ENCODE results near the gene CCDC83. TPM values are rescaled to one million over a fixed set of nuclear protein-coding genes. Genes with fewer than 3 reads are reported as not detected.

Gene CCDC83
- not detected for total RNA-seq

DNA sequence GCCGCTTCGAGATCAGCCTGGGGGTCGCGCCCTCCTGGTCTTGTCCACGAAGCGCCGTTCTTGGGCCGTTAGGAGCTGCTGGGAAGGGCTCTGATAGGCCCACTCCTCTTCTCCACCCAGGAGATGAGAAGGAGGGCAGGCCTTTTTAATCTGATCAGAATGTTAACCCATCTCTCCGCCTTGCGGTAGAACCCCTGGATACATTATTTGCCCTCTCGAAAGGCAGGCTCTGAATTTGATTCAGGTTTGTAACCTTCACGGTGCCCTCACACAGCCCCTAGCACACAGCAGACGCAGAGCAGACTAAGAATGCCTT lies at the start of gene CCDC83:
CCDC83 (plus strand) TSS at position 43 of the 316 bp plus-strand sequence. CDS start 9,741 bp downstream, outside the sequence.
- DNase-seq, result no peak

DNA sequence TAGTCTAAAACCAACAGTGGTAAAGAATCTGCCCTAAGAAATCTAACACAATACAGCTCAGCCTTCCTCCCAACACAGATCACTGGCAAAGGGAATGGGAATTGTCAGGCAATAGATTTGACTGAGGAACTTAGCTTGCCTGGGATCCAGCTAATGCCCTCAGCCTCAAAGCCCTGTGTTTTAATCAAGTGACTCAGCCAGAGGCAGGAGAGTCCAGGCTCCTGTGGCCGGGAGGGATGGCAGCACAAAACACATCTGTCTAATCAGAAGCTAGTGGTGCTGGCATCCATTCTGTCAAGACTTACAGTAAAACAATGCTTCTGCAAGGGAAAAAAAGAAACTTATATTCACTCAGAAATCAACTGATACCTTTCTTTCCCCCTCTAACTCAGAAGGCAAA lies 49.8 kb upstream of the CCDC83 start:
- DNase-seq, result no peak

DNA sequence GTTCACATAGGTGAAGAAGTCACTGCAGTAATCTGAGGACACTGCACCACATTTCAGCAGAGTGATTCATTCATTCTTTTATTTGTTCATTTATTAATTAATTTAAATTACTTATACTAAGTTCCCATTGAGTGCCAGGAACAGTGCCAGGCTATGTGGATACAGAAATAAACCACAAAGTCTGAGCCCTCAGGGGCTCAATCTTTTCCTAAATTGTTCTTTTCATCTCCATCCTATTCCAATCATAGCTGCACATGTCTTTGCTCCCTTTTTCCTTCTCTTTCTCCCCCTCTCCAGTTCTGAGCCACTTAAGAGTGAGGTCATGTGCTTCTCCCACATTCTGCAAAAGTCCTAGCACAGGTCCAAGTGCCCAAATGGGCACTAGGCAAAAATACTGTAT lies 49.2 kb upstream of the CCDC83 start:
- DNase-seq, result no peak

DNA sequence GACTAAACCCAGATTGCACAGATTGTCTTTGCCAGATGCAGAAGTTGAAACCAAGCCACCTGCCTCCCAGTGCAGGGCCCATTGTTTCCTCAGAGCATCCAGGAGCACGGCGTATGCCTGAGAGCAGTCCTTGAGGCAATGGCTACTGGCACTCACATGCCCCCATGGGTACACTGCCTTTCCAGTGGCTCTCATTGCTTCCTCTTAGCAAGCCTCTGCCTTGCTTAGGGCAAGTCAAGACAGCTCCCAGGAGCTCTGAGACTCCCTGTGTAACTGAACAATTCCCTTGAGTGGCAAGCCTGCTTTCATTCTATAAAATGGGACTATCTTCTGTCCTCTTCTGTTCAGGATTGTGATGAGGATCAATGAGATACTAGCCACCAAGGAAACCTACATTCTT lies 48.3 kb upstream of the CCDC83 start:
- DNase-seq, result no peak

DNA sequence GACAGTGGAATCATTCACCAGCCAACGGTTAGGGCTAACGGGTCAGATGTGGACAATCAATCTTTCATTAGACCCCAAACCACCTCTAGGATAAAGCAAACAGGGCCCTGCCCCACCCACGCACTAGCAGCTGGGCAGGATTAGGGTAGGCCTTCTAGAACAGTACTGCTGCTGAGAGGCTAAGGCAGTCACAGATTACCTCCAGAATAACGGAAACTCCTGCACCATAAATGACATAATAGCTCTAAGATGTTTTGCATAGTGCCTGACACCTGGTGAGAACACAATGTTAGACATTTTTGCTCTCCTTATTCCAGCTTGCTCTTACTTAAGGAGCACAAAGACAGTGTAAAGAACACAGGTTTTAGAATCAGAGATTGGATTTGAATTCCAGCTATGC lies 46.0 kb upstream of the CCDC83 start:
- DNase-seq, result no peak

DNA sequence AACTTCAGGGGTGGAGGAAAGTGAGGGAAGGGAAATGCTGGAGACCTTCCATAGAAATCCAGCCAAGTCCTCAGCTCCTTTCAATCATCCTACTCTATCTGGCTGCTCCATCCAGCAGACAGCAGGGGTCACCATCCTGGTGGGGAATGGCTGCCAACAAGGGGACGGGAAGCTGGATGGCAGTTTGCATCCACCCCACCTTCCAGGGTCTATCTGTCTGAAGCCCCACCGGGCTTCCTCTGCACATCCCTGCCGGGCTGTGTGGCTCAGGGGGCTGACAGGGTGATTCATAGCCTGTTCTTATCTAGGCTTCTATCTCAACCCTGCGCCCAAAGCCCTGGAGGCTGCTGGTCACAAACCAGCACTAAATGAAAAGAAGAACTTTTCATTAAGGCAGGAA lies 45.3 kb upstream of the CCDC83 start:
- no peak for DNase-seq

DNA sequence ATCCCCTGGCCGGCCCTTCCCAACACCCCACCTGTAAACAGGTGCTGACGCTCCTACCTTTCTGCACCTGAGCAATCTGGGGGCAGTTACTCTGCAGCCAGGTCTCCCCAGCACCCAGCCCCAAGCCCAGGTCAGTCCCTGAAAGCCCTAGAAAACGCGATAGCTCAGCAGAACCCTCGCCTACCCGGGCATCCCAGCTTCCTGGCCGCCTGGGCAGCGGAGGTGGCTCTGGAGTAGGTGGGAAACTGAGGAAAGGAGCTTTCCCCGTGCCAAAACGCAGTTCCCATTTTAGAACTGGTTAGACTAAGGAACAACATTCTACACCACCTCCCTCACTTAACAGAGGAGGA lies 44.7 kb upstream of the CCDC83 start:
- peak; percentile 15 for DNase-seq

DNA sequence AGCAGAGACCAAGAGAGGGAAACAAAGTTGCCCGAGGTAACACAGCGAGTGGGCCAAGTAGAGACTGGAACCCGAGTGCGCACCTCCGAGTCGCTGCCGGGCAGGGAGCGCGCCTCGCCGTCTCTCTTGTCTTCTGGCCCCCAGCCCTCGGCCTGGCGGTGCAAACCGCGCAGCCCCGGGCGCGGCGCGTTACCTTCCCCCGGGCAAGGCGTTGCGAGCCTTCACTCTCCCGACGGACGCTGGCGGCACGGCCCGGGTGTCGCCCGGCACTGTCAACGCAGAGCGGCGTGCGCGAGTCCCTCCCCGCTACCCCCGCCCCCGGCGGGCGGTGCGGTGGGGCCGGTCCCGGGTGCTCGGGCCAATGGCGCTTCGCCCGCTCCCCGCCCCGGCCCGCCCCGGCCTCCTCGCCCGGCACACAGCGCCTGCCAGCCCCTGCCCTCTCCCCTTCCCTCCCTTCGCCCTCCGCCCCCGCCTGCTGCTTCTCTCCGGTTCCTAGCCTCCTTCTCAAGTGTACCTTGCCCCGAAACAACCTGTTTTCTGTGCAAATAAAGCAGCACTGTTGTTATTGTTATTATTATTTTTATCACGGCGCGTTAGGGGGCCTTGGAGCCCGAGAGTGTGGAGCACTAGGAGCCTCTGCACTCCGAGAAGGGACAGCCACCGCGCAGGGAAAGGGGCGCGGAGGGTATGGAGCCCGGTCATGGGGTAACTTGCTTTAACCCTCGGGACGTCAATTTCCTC lies 44.1 kb upstream of the CCDC83 start, which contains the start of gene SYTL2:
SYTL2 (minus strand) TSS at position 271 of the 741 bp plus-strand sequence. CDS start 53,416 bp downstream, outside the sequence.
- peak; percentile 59 for DNase-seq

DNA sequence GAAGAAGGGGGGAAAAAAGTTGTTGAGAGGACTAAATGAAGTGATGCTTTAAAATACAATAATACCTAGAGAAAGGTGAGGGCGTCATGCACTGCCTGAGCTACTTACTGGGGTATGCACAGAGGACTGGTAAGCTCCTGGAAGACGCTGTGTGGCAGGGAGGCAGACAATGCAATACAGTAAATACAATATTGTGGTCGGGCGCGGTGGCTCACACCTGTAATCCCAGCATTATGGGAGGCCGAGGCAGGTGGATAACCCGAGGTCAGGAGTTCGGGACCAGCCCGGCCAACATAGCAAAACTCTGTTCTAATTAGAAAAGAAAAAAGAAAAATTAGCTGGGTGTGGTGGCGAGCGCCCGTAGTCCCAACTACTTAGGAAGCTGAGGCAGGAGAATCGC lies 43.6 kb upstream of the CCDC83 start:
- peak; percentile 4 for DNase-seq

DNA sequence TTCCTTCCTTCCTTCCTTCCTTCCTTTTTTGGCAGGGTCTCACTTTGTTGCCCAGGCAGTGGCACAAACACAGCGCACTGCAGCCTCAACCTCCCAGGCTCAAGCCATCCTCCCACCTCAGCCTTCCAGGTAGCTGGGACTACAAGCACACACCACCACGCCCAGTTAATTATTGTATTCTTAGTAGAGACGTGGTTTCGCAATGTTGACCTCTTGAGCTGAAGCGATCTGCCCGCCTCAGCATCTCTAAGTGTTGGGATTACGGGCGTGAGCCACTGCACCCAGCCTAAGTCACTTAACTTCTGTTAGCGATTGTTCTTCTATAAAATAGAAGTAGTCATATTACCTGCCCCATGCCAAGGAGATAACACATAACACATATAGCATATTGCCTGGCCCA lies 41.5 kb upstream of the CCDC83 start:
- no peak for DNase-seq

DNA sequence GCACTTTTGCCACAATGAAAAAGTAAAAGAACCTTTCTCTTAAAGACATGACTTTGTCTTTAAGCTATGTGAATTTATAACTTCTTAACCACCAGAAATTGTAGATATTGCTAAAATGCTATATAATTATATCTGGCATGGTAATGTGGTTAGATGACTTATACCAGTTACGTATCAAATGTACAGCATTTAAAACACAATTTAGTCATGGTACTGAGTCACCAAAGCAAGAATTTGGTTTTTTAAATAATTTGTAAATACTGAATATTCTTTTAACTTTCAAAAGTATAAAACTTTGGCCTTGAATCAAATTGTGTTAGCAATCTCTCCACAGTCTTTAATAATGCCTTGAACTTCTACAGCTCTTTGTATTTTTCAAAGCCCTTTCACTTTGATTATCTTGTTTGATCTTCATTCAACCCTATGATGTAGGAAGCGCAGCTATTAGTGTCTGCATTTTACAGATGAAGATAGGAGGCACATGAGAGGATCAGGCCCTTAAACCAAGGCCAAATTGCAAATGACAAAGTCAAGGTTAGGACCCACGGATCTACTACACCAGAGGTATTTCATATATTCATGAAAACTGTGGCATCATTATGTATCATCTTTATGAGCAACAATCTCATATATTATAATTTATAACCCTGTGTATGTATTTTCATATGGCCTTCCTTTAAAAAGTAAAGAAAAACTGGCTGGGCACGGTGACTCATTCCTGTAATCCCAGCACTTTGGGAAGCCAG lies 39.8 kb upstream of the CCDC83 start:
- DNase-seq, result no peak

DNA sequence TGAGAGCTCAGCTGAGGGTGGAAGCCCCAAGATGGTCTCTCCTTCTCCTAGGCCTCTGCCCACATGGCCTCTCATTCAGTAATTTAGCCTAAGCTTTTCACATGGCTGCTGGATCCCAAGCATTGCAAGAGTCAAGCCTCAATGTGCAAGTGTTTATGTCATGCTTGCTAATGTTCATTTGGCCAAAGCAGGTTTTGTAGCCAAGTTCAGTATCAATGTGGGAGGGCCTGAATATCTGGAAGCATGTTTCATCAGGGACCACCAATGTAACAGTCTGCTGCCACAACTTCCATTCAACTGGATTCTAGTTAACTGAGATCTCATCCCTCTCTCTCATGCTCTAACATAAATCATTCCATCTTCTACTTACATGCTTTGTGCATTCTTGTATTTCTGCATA lies 35.7 kb upstream of the CCDC83 start:
- no peak for DNase-seq

DNA sequence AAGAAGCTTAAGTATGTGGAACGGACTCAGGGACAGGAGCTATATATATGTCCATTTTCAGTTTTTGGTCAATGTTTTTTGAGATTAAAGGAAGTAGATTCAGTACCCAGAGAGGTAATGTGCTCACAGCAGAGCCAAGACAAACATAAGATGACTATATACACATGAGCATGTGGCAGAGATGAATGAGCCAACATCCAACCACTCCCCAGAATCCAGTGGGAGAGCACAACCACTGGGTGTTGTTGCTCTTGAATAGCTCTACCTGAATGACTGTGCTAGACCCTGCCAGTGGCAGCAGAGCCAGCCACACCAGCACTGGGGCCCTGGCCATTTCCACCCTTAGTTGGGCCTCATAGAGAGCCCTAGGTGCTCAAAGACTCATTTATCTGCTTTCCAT lies 33.5 kb upstream of the CCDC83 start:
- no peak for DNase-seq

DNA sequence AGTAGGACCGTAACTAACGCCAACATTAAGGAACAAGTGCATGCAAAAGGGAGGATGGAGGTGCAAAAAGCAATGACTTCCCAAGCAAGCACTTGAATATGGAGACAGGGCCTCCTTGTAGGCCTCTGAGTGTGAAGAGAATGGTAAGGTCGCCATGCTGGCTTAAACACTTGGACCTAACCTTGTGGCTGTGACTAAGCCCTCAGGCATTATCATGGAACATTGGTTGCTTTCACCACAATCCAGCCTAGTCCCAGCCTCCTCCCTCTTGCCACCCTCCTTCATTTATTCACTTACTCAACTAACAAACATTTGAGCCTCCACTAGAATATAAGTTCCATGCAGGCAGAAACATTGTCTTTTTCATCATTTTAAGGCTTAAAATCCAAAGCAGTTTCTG lies 32.4 kb upstream of the CCDC83 start:
- DNase-seq, result no peak

DNA sequence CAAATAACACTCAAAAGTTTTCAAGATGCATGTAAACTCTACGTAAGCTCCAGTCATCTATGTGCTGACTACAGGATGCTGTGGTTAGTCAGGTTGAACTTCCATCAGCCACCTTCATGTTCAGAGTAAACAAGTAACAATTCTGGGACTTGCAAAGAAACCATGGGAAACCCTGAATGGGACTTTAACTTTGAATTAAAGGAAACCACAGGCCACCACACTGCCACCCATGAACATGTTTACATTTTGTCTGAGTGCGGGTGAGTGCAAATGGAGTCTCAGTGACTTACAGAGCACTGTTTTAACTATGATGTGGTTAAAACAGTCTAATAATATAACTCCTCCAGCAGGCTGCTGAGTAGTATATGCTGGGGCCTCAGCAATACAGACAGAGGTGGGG lies 31.4 kb upstream of the CCDC83 start:
- no peak for DNase-seq

DNA sequence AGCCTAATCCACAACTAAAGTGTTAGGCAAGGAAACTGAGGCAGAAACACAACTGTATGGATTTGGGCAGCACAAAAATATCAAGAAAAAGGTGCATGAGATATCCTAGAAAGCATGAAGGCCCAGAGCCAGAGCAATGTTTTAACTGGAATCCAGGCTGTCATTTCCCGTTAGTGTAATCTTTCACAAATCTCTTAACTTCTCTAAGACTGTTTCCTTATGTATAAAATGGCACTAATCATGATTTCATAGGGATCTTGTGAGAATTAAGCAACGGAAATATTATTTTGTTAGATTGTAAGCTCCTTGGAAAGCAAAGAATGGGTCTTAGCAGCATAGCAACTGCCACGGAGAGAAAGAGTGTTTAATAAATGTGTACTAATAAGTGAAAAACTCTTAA lies 29.6 kb upstream of the CCDC83 start:
- DNase-seq, result no peak

DNA sequence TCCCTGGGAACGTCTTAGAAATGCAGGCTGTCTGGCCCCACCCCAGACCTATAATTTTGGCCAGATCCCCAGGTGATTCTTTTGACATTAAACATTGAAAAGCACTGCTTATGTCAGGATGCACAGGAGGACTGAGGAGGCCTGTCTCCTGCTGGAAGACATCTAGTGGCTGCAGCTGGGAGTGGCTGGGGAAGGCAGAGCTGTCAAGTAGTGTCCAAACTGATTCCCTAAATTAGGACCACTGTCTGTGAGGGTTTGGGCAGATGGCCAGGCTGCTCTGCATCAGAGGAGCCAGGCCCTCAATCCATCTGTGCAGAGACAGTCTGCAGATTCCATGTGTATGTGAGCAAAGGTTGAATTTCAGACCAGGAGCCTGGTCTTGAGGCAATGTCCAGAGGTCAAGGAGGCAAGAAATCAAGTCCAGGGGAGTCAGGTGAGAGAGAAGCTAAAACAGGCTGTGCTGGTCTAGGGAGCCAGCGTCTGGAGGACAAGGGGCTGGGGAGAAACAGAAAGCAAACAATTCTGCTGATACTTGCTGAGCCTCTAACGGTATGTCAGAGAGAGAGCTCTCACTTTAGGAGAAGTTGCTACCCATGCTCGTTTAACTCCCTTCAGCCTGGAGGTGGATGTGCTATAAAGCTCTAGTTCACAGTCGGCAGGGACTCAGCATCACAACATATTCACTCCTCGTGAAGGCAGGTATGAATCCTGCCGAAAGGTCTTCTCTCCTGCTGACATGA lies 28.9 kb upstream of the CCDC83 start:
- DNase-seq, result peak; percentile 4

DNA sequence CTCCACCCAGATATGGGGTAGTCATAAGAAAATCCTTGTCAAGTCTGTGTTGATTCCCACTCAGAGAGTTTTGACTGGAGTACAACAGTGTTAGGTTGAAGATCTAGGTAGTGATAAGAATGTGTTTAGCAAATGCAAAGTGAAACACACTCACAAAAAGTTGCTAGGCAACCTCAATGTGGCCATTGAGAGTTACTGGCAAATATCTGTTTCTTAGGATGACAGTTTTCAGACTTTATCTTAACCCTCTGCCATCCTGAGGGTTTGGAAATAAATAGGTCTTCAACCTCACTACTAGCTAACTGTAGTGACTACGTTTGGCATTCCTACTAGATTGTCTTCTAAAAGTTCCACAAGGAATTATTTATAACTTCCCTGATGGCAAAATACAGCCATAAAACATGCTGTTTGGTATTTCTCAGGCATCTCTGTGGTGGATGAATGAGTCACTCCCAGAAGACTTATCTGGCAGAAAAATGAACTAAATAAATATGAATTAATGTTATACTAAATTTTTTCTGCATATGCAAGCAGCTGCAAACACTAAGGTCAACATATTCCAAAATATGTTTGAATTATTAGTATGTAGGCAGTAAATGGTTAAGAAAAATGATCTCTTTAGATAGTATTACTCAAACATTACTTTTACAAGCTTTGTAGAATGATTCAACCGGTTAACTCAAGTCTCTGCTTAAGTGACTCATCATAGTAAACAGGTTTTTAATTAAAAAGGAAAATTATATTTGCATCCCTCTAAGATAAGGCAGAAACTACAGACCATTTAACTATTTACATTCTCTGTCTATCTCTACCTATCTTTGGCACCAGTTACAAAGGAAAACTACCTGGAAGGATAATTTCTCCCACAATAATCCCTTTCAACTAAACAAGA lies 27.2 kb upstream of the CCDC83 start:
- no peak for DNase-seq

DNA sequence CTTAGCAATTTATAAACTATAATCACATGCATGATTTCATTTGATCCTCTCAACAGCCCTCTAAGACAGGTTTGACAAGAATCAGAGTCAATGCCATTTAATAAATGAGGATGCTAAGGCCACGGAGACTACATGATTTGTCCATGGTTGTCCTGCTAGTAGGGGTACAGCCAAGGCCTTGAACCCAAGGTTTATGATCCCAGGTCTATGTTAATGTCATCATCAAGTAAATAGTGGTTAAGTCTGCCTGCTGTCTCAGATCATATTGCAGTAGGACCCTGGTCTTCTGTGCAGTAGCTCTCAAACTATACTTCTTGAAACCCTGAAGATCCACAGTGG lies 26.6 kb upstream of the CCDC83 start:
- no peak for DNase-seq

DNA sequence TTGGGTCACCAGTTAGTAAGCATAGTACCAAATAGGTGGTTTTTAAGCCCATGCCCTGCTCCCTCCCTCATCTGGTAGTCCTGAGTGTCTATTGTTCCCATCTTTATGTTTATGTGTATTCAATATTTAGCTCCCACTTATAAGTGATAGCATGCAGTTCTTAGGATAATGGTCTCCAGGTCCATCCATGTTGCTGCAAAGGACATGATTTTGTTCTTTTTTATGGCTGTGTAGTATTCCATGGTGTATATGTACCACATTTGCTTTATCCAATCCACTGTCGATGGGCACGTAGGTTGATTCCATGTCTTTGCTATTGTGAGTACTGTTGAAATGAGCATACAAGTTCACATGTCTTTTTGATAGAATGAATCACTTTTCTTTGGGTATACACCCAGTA lies 26.0 kb upstream of the CCDC83 start:
- no peak for DNase-seq

DNA sequence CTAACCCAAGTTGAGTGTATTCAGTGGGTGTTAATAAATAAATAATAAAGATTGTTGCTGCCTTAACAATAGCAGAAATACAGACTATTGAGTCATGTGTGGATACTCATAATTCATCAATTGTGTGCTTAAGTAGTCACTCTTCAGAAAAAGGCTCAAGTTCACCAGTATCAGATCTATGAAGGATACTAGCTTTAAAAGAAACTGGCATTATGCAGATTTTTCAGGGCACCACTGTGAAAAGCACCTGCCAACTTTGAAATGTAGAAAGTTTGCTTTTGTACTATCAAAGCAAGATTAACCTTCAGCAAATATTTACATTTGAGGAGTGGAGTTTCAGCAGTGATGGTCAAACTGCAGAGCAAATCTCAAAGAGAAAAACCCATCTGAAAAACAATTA lies 24.1 kb upstream of the CCDC83 start:
- DNase-seq, result no peak

DNA sequence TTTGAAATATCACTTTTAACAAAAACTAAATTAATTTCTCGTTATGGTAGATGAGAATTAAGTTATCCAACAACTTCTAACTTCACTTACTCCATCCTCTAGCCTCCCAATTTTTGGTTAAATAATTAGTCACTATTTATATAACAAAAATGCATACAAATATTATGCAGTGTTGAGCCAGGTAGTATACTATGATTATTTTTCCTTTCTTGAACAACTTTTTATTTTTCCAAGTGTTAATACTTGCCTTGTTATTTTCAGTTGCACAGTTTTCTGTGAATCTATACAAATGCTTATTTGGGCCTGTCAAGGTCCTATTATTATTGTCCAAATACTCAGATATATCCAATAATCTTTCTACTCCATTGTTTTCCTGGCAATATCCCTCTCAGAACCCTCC lies 19.9 kb upstream of the CCDC83 start:
- DNase-seq, result no peak

DNA sequence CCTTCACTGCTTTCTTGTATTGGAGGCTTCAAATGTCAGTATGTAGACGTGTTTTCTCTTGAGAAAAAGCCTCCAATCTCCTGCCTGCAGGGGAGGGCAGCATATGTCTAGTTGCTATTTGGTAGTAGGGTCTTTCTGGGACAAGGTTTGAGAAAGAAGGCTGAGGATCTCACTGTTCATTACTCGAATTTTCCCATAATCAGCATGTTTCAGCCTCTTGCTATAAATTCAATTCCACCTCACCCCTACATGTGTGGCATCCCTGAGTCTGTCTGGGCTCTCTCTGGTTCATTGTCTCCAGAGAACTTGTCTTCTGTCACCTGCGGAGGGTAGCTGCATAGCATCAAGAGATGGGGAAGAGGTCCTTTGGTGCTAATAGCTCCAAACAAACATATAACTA lies 19.5 kb upstream of the CCDC83 start:
- DNase-seq, result no peak
